Stimulated activated CD8-positive, alpha-beta memory T cell treated with anti-CD3 and anti-CD28 coated beads, Interleukin-2, amount 100 ng/mL, for 1 hour (primary cell): Measurements from ENCODE around the gene RPRM.
"Not testable (repeated sequence)": the region's sequence is repeated elsewhere in the genome, so short reads cannot be mapped to it uniquely, and the experiment has no call there.

Experiments
- DNase-seq, 2 donors: peaks; one replicate each; pipeline ENCODE4 v3.0.0-alpha.2; 2020; ENCODE audit warnings: low read depth in 2 of 2

Gene RPRM

GRCh38 chr2:153455861-153456260, 22.7 kb downstream of the RPRM start:
- no peak for DNase-seq

DNA sequence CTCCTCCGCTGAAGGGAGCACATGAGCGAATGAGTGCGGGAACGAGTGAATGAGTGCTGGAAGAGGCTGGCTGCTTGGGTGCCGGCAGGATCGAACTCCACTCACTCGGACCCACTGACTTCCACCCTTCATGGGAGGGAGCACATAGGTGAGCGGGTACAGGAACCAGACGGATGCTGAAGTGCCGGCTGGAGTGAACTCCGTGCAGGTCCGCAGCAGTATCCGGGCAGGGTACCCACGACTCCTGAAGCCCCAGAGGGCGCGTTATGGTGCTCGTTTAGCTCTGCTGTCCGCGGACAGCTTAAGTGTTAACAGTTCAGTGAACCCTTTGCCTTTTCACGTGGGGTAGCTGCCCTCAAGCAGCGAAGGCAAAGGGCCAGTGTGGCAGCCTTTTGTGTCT, 23.2 kb downstream of the RPRM start:
- no peak for DNase-seq

DNA sequence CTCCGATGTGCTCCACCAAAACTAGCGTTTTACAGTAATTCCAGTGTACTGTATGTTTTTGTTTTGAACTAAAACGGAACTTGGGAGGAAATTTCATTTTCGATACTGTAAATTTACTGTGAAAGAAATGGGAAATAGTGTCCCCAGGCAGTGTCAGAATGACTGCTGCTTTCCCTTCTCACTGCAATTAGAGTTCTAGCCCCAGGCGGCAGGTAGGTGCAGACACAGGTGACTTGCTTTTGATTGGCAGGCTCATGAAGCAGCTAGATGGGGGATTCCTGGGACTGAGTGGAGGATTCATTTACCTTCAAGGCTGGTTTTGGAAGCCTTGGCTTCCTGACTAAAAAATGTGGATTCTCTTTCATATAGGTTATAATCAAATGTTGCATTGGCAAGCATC, 27.0 kb downstream of the RPRM start:
- DNase-seq: no peak

- DNase-seq: no peak
Measured at GRCh38 chr2:153443106-153443505, 35.5 kb downstream of the RPRM start.

- DNase-seq: not testable (repeated sequence)
Measured at GRCh38 chr2:153442616-153443015, 35.9 kb downstream of the RPRM start.

GRCh38 chr2:153440090-153440489, 38.5 kb downstream of the RPRM start:
- DNase-seq: not testable (repeated sequence)

GRCh38 chr2:153433403-153433802, 45.2 kb downstream of the RPRM start:
- DNase-seq: no peak

DNA sequence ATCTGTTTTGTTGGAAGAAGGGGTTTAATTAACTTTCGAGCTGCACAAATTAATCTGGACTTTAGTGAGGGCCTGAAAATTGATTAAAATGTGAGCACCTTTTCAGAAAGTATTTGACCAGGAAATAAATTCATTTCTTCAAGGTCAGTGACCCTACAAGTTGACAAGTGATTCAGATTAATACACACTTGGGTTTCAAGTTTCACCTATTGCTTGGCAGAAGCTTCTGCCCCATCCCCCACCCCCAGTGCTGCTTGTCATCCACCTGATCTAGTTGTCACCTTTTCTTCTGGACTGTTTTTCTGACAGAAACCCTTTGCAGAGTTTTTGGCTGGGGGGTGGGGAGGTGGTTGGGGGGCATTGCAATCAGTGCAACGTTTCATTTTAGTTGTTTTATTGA, 46.2 kb downstream of the RPRM start:
- no peak for DNase-seq

- no peak for DNase-seq
Measured at GRCh38 chr2:153431114-153431513, 47.4 kb downstream of the RPRM start.
